H1 (cell line): ENCODE results near the gene PAXIP1. TPM values are rescaled to one million over a fixed set of nuclear protein-coding genes. Genes with fewer than 3 reads are reported as not detected.
"Not testable (repeated sequence)": the region's sequence is repeated elsewhere in the genome, so short reads cannot be mapped to it uniquely, and the experiment has no call there.

ENCODE experiments used
- CTCF ChIA-PET: fragments of 300-600 bp; sonication (Branson Sonifier 250); formaldehyde crosslinking; loops from one replicate; lab custom pipeline; 2021; ENCODE audit not compliant: partially characterized antibody; lab: Charles Lee
- POLR2A ChIA-PET: fragments of 300-600 bp; sonication (Branson Sonifier 250); formaldehyde crosslinking; loops from one replicate; lab custom pipeline; 2021; ENCODE audit warnings: inconsistent platforms; ENCODE audit not compliant: partially characterized antibody; lab: Charles Lee
- DNase-seq, 2 experiments: peaks; one replicate each; pipeline versions ENCODE4 v3.0.0 to v3.0.0-alpha.2; 2010 to 2022; ENCODE audit warnings: low spot score in 2 of 2, low read depth in 1 of 2, mixed read lengths in 1 of 2
- FAIRE-seq: peaks from 2 replicates; lab custom pipeline; 2011; peaks lifted over from hg19 to GRCh38; lab: Jason Lieb, UNC
- H2AFZ ChIP-seq: 2 replicates; pipeline ENCODE4 v1.8.1; 2012; ENCODE audit warnings: low read length, inconsistent platforms
- H2AK5ac ChIP-seq: 2 replicates; pipeline ENCODE4 v1.6.1; 2013; ENCODE audit warnings: low read depth, low read length
- H2BK120ac ChIP-seq: replicated peaks from 2 replicates; pipeline ENCODE3; 2013; ENCODE audit warnings: low read depth, low read length, inconsistent platforms
- H2BK12ac ChIP-seq: 2 replicates; pipeline ENCODE4 v1.6.1; 2013; ENCODE audit warnings: low read depth, low read length
- H2BK15ac ChIP-seq: 2 replicates; pipeline ENCODE4 v1.6.1; 2013; ENCODE audit warnings: low read length
- H2BK20ac ChIP-seq: 2 replicates; pipeline ENCODE4 v1.6.1; 2013; ENCODE audit warnings: low read length
- H2BK5ac ChIP-seq: 2 replicates; pipeline ENCODE4 v1.6.1; 2013; ENCODE audit warnings: low read depth, low read length
- H3K14ac ChIP-seq: 2 replicates; pipeline ENCODE4 v1.6.1; 2013; ENCODE audit warnings: inconsistent platforms; ENCODE audit not compliant: insufficient read length
- H3K18ac ChIP-seq: 2 replicates; pipeline ENCODE4 v1.6.1; 2013; ENCODE audit warnings: low read length; ENCODE audit errors: extremely low read depth
- H3K23ac ChIP-seq: 2 replicates; pipeline ENCODE4 v1.6.1; 2013; ENCODE audit warnings: inconsistent platforms; ENCODE audit not compliant: insufficient read length
- H3K23me2 ChIP-seq: 2 replicates; pipeline ENCODE4 v1.6.1; 2013; ENCODE audit warnings: low read depth, low read length
- H3K27ac ChIP-seq: 2 replicates; pipeline ENCODE4 v1.6.1; 2011; ENCODE audit warnings: low read depth, low read length, inconsistent platforms
- H3K27me3 ChIP-seq, 4 experiments: replicated peaks in 1 of 4; 1 replicate in 1 of 4; 2 replicates in 3 of 4; pipeline versions ENCODE4 v1.6.1 to v1.8.1; 2011 to 2013; ENCODE audit warnings: low read length in 3 of 4, mild to moderate bottlenecking in 3 of 4, inconsistent platforms in 2 of 4, mixed read lengths in 2 of 4, moderate library complexity in 1 of 4; ENCODE audit not compliant: control insufficient read depth in 3 of 4, insufficient read depth in 3 of 4; ENCODE audit errors: extremely low read depth in 1 of 4
- H3K36me3 ChIP-seq, 4 experiments: 2 replicates each; pipeline versions ENCODE4 v1.6.1 to v1.8.1; 2011 to 2013; ENCODE audit warnings: mild to moderate bottlenecking in 4 of 4, low read length in 3 of 4, moderate library complexity in 2 of 4, control low read depth in 1 of 4, inconsistent platforms in 1 of 4; ENCODE audit not compliant: insufficient read depth in 4 of 4, control insufficient read depth in 2 of 4
- H3K4ac ChIP-seq: replicated peaks from 2 replicates; pipeline ENCODE3; 2013; ENCODE audit warnings: low read length, low read depth, mixed read lengths, inconsistent platforms; ENCODE audit not compliant: insufficient read length
- H3K4me1 ChIP-seq, 4 experiments: replicated peaks in 1 of 4; 1 replicate in 1 of 4; 2 replicates in 3 of 4; pipeline versions ENCODE4 v1.6.1 to v1.8.1; 2011 to 2013; ENCODE audit warnings: low read length in 3 of 4, inconsistent platforms in 2 of 4, mixed read lengths in 1 of 4; ENCODE audit not compliant: insufficient read depth in 4 of 4, control insufficient read depth in 3 of 4
- H3K4me2 ChIP-seq, 2 experiments: 2 replicates each; pipeline versions ENCODE4 v1.6.1 to v1.8.1; 2011 to 2013; ENCODE audit warnings: low read depth in 2 of 2, low read length in 2 of 2, control low read depth in 1 of 2, inconsistent platforms in 1 of 2, mild to moderate bottlenecking in 1 of 2; ENCODE audit not compliant: insufficient read depth in 1 of 2
- H3K4me3 ChIP-seq, 4 experiments: fragments of 200-600, 300-600 bp in 1 of 4; sonication (generic), shearing (Covaris generic), sonication (Bioruptor Twin) in 1 of 4; 2 replicates each; pipeline versions ENCODE4 v1.5.1 to v1.8.1; 2011 to 2016; ENCODE audit warnings: low read length in 4 of 4, low read depth in 3 of 4, control low read depth in 2 of 4, inconsistent platforms in 2 of 4, mild to moderate bottlenecking in 2 of 4, mixed read lengths in 1 of 4, moderate library complexity in 1 of 4; ENCODE audit not compliant: insufficient read depth in 2 of 4; ENCODE audit errors: extremely low read depth in 1 of 4
- H3K56ac ChIP-seq: replicated peaks from 2 replicates; pipeline ENCODE3; 2013; ENCODE audit warnings: low read depth, mild to moderate bottlenecking, mixed read lengths, low read length, inconsistent platforms; ENCODE audit not compliant: insufficient read length
- H3K79me1 ChIP-seq: 2 replicates; pipeline ENCODE4 v1.6.1; 2013; ENCODE audit warnings: low read depth, low read length, control low read depth
- H3K79me2 ChIP-seq, 2 experiments: 2 replicates each; pipeline versions ENCODE4 v1.6.1 to v1.8.1; 2012 to 2013; ENCODE audit warnings: low read length in 2 of 2, mild to moderate bottlenecking in 2 of 2, inconsistent platforms in 1 of 2; ENCODE audit not compliant: insufficient read depth in 2 of 2, control insufficient read depth in 1 of 2
- H3K9ac ChIP-seq, 4 experiments: replicated peaks in 1 of 4; 1 replicate in 1 of 4; 2 replicates in 3 of 4; pipeline versions ENCODE4 v1.6.1 to v1.8.1; 2011 to 2013; ENCODE audit warnings: low read depth in 3 of 4, low read length in 3 of 4, control low read depth in 2 of 4, mild to moderate bottlenecking in 2 of 4, moderate library complexity in 2 of 4, inconsistent platforms in 1 of 4; ENCODE audit errors: extremely low read depth in 1 of 4
- H3K9me3 ChIP-seq, 2 experiments: 2 replicates each; pipeline versions ENCODE4 v1.6.1 to v1.8.1; 2012 to 2013; ENCODE audit warnings: mild to moderate bottlenecking in 2 of 2, moderate library complexity in 2 of 2, control low read depth in 1 of 2, inconsistent platforms in 1 of 2, low read depth in 1 of 2, low read length in 1 of 2, mixed read lengths in 1 of 2; ENCODE audit not compliant: insufficient read depth in 2 of 2
- H4K20me1 ChIP-seq, 2 experiments: replicated peaks in 1 of 2; 2 replicates each; pipeline versions ENCODE3 to v1.8.1; 2011 to 2013; ENCODE audit warnings: inconsistent platforms in 2 of 2, low read length in 2 of 2, mild to moderate bottlenecking in 1 of 2; ENCODE audit not compliant: insufficient read depth in 2 of 2, control insufficient read depth in 1 of 2
- H4K5ac ChIP-seq: 2 replicates; pipeline ENCODE4 v1.6.1; 2013; ENCODE audit warnings: low read length, low read depth, mixed read lengths, inconsistent platforms; ENCODE audit not compliant: insufficient read length
- H4K8ac ChIP-seq: 2 replicates; pipeline ENCODE4 v1.8.0; 2013; ENCODE audit warnings: mild to moderate bottlenecking, moderate library complexity, low read length, inconsistent platforms; ENCODE audit not compliant: insufficient read depth; ENCODE audit errors: extremely low read depth
- H4K91ac ChIP-seq: replicated peaks from 2 replicates; pipeline ENCODE3; 2013; ENCODE audit warnings: low read length, mixed read lengths, inconsistent platforms; ENCODE audit not compliant: insufficient read length
- CBX8 ChIP-seq: fragments of 300-800, 300-1000 bp; sonication (generic); IDR thresholded peaks from 2 replicates; pipeline ENCODE4 v1.7.1; 2016; ENCODE audit warnings: low read depth, low read length, borderline replicate concordance
- GABPA ChIP-seq: IDR thresholded peaks from 2 replicates; pipeline ENCODE4 v1.6.1; 2011; ENCODE audit warnings: mild to moderate bottlenecking, low read length, moderate library complexity, borderline replicate concordance; ENCODE audit not compliant: insufficient read depth
- NANOG ChIP-seq: IDR thresholded peaks from 2 replicates; pipeline ENCODE4 v1.6.1; 2011; ENCODE audit warnings: low read length, low read depth, mild to moderate bottlenecking, inconsistent platforms; ENCODE audit not compliant: insufficient read depth, poor library complexity, severe bottlenecking
- PHF8 ChIP-seq: fragments of 200-600 bp; sonication (generic); conservative IDR thresholded peaks from 2 replicates; pipeline ENCODE4 v1.7.1; 2012; ENCODE audit warnings: low read depth, mild to moderate bottlenecking, inconsistent platforms, low read length, moderate library complexity
- POLR2A ChIP-seq, 2 experiments: IDR thresholded peaks; 1 replicate in 1 of 2; 2 replicates in 1 of 2; pipeline ENCODE4 v1.6.1; 2011; ENCODE audit warnings: low read depth in 2 of 2, low read length in 2 of 2, mild to moderate bottlenecking in 2 of 2; ENCODE audit errors: control extremely low read depth in 1 of 2
- POLR2AphosphoS5 ChIP-seq: IDR thresholded peaks from 2 replicates; pipeline ENCODE4 v1.6.1; 2011; ENCODE audit warnings: low read depth, low read length
- TAF1 ChIP-seq: IDR thresholded peaks from 2 replicates; pipeline ENCODE4 v1.6.1; 2011; ENCODE audit warnings: mild to moderate bottlenecking, low read depth, low read length
- TAF7 ChIP-seq: optimal IDR thresholded peaks from 2 replicates; pipeline ENCODE3; 2011; ENCODE audit warnings: low read depth, mild to moderate bottlenecking, inconsistent platforms, low read length, moderate library complexity, borderline replicate concordance
- WGBS, 2 experiments: shearing (Covaris generic) in 1 of 2; methylation state at CpG; one replicate each; pipeline versions ENCODE4 v1.1.6 to v1.1.7; 2013 to 2015; ENCODE audit warnings: low lambda C conversion rate in 2 of 2, mixed read lengths in 2 of 2, inconsistent platforms in 1 of 2, low coverage in 1 of 2, missing lambda C conversion rate in 1 of 2; ENCODE audit not compliant: insufficient replicate concordance in 2 of 2, insufficient coverage in 1 of 2, insufficient read length in 1 of 2; ENCODE audit errors: extremely low coverage in 1 of 2, missing lambda C conversion rate in 1 of 2; 5-methylcytosine and 5-hydroxymethylcytosine counted together
- polyA plus RNA-seq, 7 experiments: library from polyadenylated mRNA; depleted of rRNA in 3 of 7; stranded (reverse) in 5 of 7; unstranded in 2 of 7; fragments of >200 nt in 5 of 7; fragments of 200-250 nt in 2 of 7; gene quantifications; 1 replicate in 5 of 7; 2 replicates in 1 of 7; 4 replicates in 1 of 7; pipeline versions ENCODE4 v1.2.1 to v1.2.3, GENCODE V29; 2011 to 2013; ENCODE audit warnings: missing spikeins in 2 of 7, mixed read lengths in 2 of 7
- total RNA-seq: library from RNA; stranded (reverse); fragmentation: NEBNext Ultra II Directional; extraction: Animal tissue kit (Norgen Biotek cat#: 25700); gene quantifications from 2 replicates; pipeline ENCODE4 v1.2.1, GENCODE V29; 2021

Gene PAXIP1
- total and polyA plus RNA-seq, 2 of the 8 experiments (the other 6 are each of a cell fraction or from before 2014, with no cell fraction given), result 32.4 to 32.8 TPM

DNA sequence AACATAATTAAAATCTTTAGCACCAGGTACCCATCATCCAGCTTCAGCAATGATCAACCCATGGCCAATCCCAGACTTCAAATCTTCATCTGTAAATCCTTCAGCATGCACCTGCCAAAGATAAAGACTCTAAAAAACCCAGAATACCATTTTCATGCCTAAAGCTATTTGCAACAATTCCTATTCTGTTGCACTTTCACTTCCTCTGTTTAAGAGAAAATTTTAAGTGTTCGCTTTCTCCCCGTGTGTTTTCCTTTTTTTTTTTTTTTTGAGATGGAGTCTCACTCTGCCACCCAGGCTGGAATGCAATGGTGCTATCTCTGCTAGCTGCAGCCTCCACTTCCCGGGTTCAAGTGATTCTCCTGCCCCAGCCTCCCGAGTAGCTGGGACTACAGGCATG is 35.4 kb upstream of the PAXIP1 start (continued):
- no peak for TF ChIP-seq TAF7
- TF ChIP-seq POLR2A (IDR thresholded peaks at IDR 0.05; ENCODE audit: control extremely low read depth in 1 of 2, low read depth in 2 of 2, low read length in 2 of 2), result no peak
- no peak for TF ChIP-seq PHF8
- no peak for TF ChIP-seq NANOG
- no peak for TF ChIP-seq GABPA
- TF ChIP-seq TAF1, result no peak
- TF ChIP-seq POLR2AphosphoS5, result no peak
- no peak for TF ChIP-seq CBX8

DNA sequence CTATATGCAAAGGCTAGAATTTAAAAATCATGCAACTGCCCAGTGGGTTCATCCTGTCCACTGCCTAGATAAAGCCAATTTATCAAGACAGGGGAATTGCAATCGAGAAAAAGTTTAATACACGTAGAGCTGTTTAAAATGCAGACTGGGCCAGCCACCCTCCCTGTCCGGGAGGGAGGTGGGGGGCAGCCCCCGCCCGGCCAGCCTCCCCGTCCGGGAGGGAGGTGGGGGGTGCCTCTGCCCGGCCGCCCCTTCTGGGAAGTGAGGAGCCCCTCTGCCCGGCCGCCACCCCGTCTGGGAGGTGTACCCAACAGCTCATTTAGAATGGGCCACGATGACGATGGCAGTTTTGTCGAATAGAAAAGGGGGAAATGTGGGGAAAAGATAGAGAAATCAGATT is 31.6 kb upstream of the PAXIP1 start:
- H2BK120ac ChIP-seq, FAIRE-seq, H3K79me1 ChIP-seq, H3K9me3 ChIP-seq, H3K36me3 ChIP-seq, H2AFZ ChIP-seq, DNase-seq, POLR2A ChIA-PET, H2BK12ac ChIP-seq, H3K79me2 ChIP-seq, H3K23me2 ChIP-seq, H3K27ac ChIP-seq, H3K56ac ChIP-seq, H2BK15ac ChIP-seq, H3K27me3 ChIP-seq, H2AK5ac ChIP-seq, H3K4me3 ChIP-seq, H3K23ac ChIP-seq, H2BK5ac ChIP-seq, H4K91ac ChIP-seq, H3K4me2 ChIP-seq, H4K5ac ChIP-seq, H2BK20ac ChIP-seq, H3K4me1 ChIP-seq, H4K8ac ChIP-seq, H3K18ac ChIP-seq, H4K20me1 ChIP-seq, H3K14ac ChIP-seq, H3K4ac ChIP-seq, H3K9ac ChIP-seq: not testable (repeated sequence)
- WGBS, 2 experiments, result 70% methylated on average over 8 of the region's 15 CpGs; no CpG with 5 or more reads in 1 of the 2 experiments
- CTCF ChIA-PET, result interaction anchor here (0.7 to 1.3 kb wide), 2 partner anchors 24 to 210 kb away, joined by 3 read pairs; no protein-coding TSS in a partner anchor
